ENCODE results near the gene MOB3A. TPM values are rescaled to one million over a fixed set of nuclear protein-coding genes. Genes with fewer than 3 reads are reported as not detected.
"Not testable (repeated sequence)": the region's sequence is repeated elsewhere in the genome, so short reads cannot be mapped to it uniquely, and the experiment has no call there.

The MOB3A gene
- total RNA-seq, 1 experiment from 2014 or later: 11.7 TPM

GRCh38 chr19:2034729-2035589 lies 61.2 kb downstream of the MOB3A start:
- no peak overlapping the region for H3K4me3 ChIP-seq (ENCODE audit: low read depth, low read length)
- DNase-seq: peak; percentile 38 to 61
- Mint-ChIP-seq H3K27me3 (ENCODE audit: insufficient read depth, unreplicated experiment) (no peaks in the 10 kb centered on the region), H3K36me3 (ENCODE audit: insufficient read depth, unreplicated experiment) (peaks cover 26% of the 10 kb centered on the region), H3K4me1 (ENCODE audit: low read depth, unreplicated experiment) (no peaks in the 10 kb centered on the region), H3K27ac (ENCODE audit: unreplicated experiment) (no peak overlapping the region), H3K9me3 (ENCODE audit: unreplicated experiment) (no peaks in the 10 kb centered on the region), H3K4me3 (ENCODE audit: unreplicated experiment) (no peak overlapping the region)
- POLR2A ChIA-PET: no interaction called here
- intact Hi-C loops (cut with micrococcal nuclease; ENCODE audit: unreplicated experiment): no loop called here
- peaks cover 9% of the 10 kb centered on the region for H3K9me3 ChIP-seq
- TF ChIP-seq CTCF (IDR thresholded peaks at IDR 0.05; ENCODE audit: insufficient read depth in 1 of 2, low read depth in 1 of 2, low read length in 1 of 2, severe bottlenecking in 1 of 2, unreplicated experiment in 1 of 2): no peak
- no TSS peak for BruUV-seq (replicated peaks)
- CTCF ChIA-PET: no interaction called here
- no peaks in the 10 kb centered on the region for H3K27me3 ChIP-seq (replicated peaks; ENCODE audit: control insufficient read depth, insufficient read depth, low read length)
- no peaks in the 10 kb centered on the region for H3K4me1 ChIP-seq
- H3K36me3 ChIP-seq (ENCODE audit: control insufficient read depth, insufficient read depth, low read length): no peaks in the 10 kb centered on the region; the same call in 1 of the 2 replicates

- H3K36me3 Mint-ChIP-seq (ENCODE audit: insufficient read depth, unreplicated experiment): peaks cover 26% of the 10 kb centered on the region
- CTCF ChIA-PET; H3K4me1 ChIP-seq; H3K27me3 Mint-ChIP-seq (ENCODE audit: insufficient read depth, unreplicated experiment); H3K36me3 ChIP-seq (ENCODE audit: control insufficient read depth, insufficient read depth, low read length); H3K4me1 Mint-ChIP-seq (ENCODE audit: low read depth, unreplicated experiment); DNase-seq; BruUV-seq (replicated peaks); intact Hi-C loops (cut with micrococcal nuclease; ENCODE audit: unreplicated experiment); H3K9me3 ChIP-seq; H3K27me3 ChIP-seq (replicated peaks; ENCODE audit: control insufficient read depth, insufficient read depth, low read length); H3K9me3 Mint-ChIP-seq (ENCODE audit: unreplicated experiment); H3K4me3 ChIP-seq (ENCODE audit: low read depth, low read length); H3K4me3 Mint-ChIP-seq (ENCODE audit: unreplicated experiment); H3K27ac Mint-ChIP-seq (ENCODE audit: unreplicated experiment): not testable (repeated sequence)
- POLR2A ChIA-PET: interaction anchor here (0.5 kb wide), 1 partner anchor 23 kb away, joined by 3 read pairs; no protein-coding TSS in a partner anchor
Measured at GRCh38 chr19:2034253-2034652, 61.9 kb downstream of the MOB3A start.

GRCh38 chr19:2033825-2034159 lies 62.3 kb downstream of the MOB3A start:
- H3K27ac Mint-ChIP-seq (ENCODE audit: unreplicated experiment): no peak overlapping the region
- H3K4me3 Mint-ChIP-seq (ENCODE audit: unreplicated experiment): no peak overlapping the region
- no peaks in the 10 kb centered on the region for H3K4me1 Mint-ChIP-seq (ENCODE audit: low read depth, unreplicated experiment)
- Histone ChIP-seq H3K4me1 (no peaks in the 10 kb centered on the region), H3K4me3 (ENCODE audit: low read depth, low read length) (no peak overlapping the region), H3K36me3 (ENCODE audit: control insufficient read depth, insufficient read depth, low read length) (no peaks in the 10 kb centered on the region), H3K27me3 (replicated peaks; ENCODE audit: control insufficient read depth, insufficient read depth, low read length) (no peaks in the 10 kb centered on the region), H3K9me3 (peaks cover 9% of the 10 kb centered on the region)
- TF ChIP-seq CTCF (IDR thresholded peaks at IDR 0.05; ENCODE audit: insufficient read depth in 1 of 2, low read depth in 1 of 2, low read length in 1 of 2, severe bottlenecking in 1 of 2, unreplicated experiment in 1 of 2): no peak
- peaks cover 26% of the 10 kb centered on the region for H3K36me3 Mint-ChIP-seq (ENCODE audit: insufficient read depth, unreplicated experiment)
- no TSS peak for BruUV-seq (replicated peaks)
- intact Hi-C loops (cut with micrococcal nuclease; ENCODE audit: unreplicated experiment): no loop called here
- no peaks in the 10 kb centered on the region for H3K27me3 Mint-ChIP-seq (ENCODE audit: insufficient read depth, unreplicated experiment)
- ChIA-PET POLR2A (interaction anchor here (0.5 kb wide), 1 partner anchor 23 kb away, joined by 3 read pairs; no protein-coding TSS in a partner anchor), CTCF (no interaction called here)
- no peaks in the 10 kb centered on the region for H3K9me3 Mint-ChIP-seq (ENCODE audit: unreplicated experiment)
- peak in 1 of 2 experiments; percentile 21 for DNase-seq

Data from Caco-2 (cell line).